CD4-positive, alpha-beta T cell (primary cell): ENCODE data around the gene EGFR. TPM values are rescaled to one million over a fixed set of nuclear protein-coding genes. Genes with fewer than 3 reads are reported as not detected.

ENCODE experiments used
- ATAC-seq: fragments of 200-7000 bp; cut with Tn5 transposase; one replicate; pipeline ENCODE4 v1.10.0; 2022; ENCODE audit warnings: mild to moderate bottlenecking; ENCODE audit not compliant: poor library complexity
- CTCF ChIA-PET: fragments of 350-600 bp; sonication (Branson Sonifier 250); formaldehyde crosslinking; loops from one replicate; lab custom pipeline; 2021; ENCODE audit warnings: antibody characterized with exemption, inconsistent platforms; lab: Charles Lee
- POLR2A ChIA-PET: fragments of 350-600 bp; sonication (Branson Sonifier 250); formaldehyde crosslinking; loops from one replicate; lab custom pipeline; 2021; ENCODE audit warnings: antibody characterized with exemption, inconsistent platforms; lab: Charles Lee
- DNase-seq, 14 experiments: peaks; one replicate each; pipeline ENCODE4 v3.0.0-alpha.2; 2013 to 2020; ENCODE audit warnings: mixed read lengths in 2 of 14
- H3K27ac ChIP-seq, 2 donors: one replicate each; pipeline versions ENCODE4 v1.5.1 to v1.7.0; 2013; ENCODE audit warnings: low read length in 2 of 2, low read depth in 1 of 2, mild to moderate bottlenecking in 1 of 2
- H3K27me3 ChIP-seq, 2 experiments: 1 replicate in 1 of 2; 2 replicates in 1 of 2; pipeline versions ENCODE4 v1.6.1 to v1.7.0; 2013; ENCODE audit warnings: low read length in 2 of 2, control low read depth in 1 of 2, mild to moderate bottlenecking in 1 of 2, moderate library complexity in 1 of 2; ENCODE audit not compliant: insufficient read depth in 2 of 2, control insufficient read depth in 1 of 2
- H3K36me3 ChIP-seq: one replicate; pipeline ENCODE4 v1.6.1; 2013; ENCODE audit warnings: low read length, control low read depth; ENCODE audit not compliant: insufficient read depth
- H3K4me1 ChIP-seq: one replicate; pipeline ENCODE4 v1.6.1; 2013; ENCODE audit warnings: low read length, control low read depth; ENCODE audit not compliant: insufficient read depth
- H3K4me3 ChIP-seq: one replicate; pipeline ENCODE4 v1.5.1; 2013; ENCODE audit warnings: mild to moderate bottlenecking, low read length, moderate library complexity
- H3K9me3 ChIP-seq, 2 experiments: 1 replicate in 1 of 2; 2 replicates in 1 of 2; pipeline versions ENCODE4 v1.6.1 to v1.7.0; 2013; ENCODE audit warnings: low read length in 2 of 2, mild to moderate bottlenecking in 2 of 2, control low read depth in 1 of 2, moderate library complexity in 1 of 2; ENCODE audit not compliant: control insufficient read depth in 1 of 2, insufficient read depth in 1 of 2
- H3K27ac Mint-ChIP-seq: one replicate; pipeline ENCODE4 v1.8.0; 2020; ENCODE audit warnings: mixed read lengths
- H3K27me3 Mint-ChIP-seq: one replicate; pipeline ENCODE4 v1.8.0; 2021; ENCODE audit warnings: mixed read lengths
- H3K36me3 Mint-ChIP-seq: one replicate; pipeline ENCODE4 v1.8.0; 2021; ENCODE audit warnings: low read depth, mixed read lengths
- H3K4me1 Mint-ChIP-seq: one replicate; pipeline ENCODE4 v1.8.0; 2021; ENCODE audit warnings: low read depth, mixed read lengths
- H3K4me3 Mint-ChIP-seq: one replicate; pipeline ENCODE4 v1.8.0; 2020; ENCODE audit warnings: mild to moderate bottlenecking, mixed read lengths
- H3K9me3 Mint-ChIP-seq: one replicate; pipeline ENCODE4 v1.8.0; 2020; ENCODE audit warnings: mixed read lengths
- intact Hi-C, 2 experiments: fragments of 100-400 bp; cut with DNase I in 1 of 2; cut with micrococcal nuclease in 1 of 2; formaldehyde crosslinking; loops; one replicate each; pipeline versions ENCODE4 v1.15.1 to v1.9.0; 2023 to 2025; cut with DNase I, micrococcal nuclease
- total RNA-seq, 174 experiments: library from RNA in 2 of 174; stranded (reverse) in 2 of 174; gene quantifications; one replicate each; pipeline ENCODE4 v1.2.3 and lab custom pipeline; 2021 to 2026
- TF ChIP-seq, protein P1 (sequence below): fragments of 200-600 bp; IDR thresholded peaks from one replicate; pipeline ENCODE4 v1.8.0; 2022; ENCODE audit warnings: antibody characterized with exemption, mild to moderate bottlenecking

Gene EGFR
- total RNA-seq, 2 experiments from 2014 or later, result not detected

- Mint-ChIP-seq H3K27me3 (no peaks in the 10 kb centered on the region), H3K36me3 (no peaks in the 10 kb centered on the region), H3K4me1 (peaks cover 10% of the 10 kb centered on the region), H3K4me3 (no peak overlapping the region), H3K9me3 (no peaks in the 10 kb centered on the region), H3K27ac (no peak overlapping the region)
- no peaks in the 10 kb centered on the region for H3K27me3 ChIP-seq
- DNase-seq (no peak), ATAC-seq (no peak)
- TF ChIP-seq, protein P1, sequence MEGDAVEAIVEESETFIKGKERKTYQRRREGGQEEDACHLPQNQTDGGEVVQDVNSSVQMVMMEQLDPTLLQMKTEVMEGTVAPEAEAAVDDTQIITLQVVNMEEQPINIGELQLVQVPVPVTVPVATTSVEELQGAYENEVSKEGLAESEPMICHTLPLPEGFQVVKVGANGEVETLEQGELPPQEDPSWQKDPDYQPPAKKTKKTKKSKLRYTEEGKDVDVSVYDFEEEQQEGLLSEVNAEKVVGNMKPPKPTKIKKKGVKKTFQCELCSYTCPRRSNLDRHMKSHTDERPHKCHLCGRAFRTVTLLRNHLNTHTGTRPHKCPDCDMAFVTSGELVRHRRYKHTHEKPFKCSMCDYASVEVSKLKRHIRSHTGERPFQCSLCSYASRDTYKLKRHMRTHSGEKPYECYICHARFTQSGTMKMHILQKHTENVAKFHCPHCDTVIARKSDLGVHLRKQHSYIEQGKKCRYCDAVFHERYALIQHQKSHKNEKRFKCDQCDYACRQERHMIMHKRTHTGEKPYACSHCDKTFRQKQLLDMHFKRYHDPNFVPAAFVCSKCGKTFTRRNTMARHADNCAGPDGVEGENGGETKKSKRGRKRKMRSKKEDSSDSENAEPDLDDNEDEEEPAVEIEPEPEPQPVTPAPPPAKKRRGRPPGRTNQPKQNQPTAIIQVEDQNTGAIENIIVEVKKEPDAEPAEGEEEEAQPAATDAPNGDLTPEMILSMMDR, result no peak
- CTCF ChIA-PET, result no interaction called here
- POLR2A ChIA-PET, result no interaction called here
- no peak overlapping the region for H3K27ac ChIP-seq
- no peaks in the 10 kb centered on the region for H3K36me3 ChIP-seq
- intact Hi-C loops, result no loop called here
- peaks cover 3% of the 10 kb centered on the region for H3K4me1 ChIP-seq
- no peak overlapping the region for H3K4me3 ChIP-seq
- no peaks in the 10 kb centered on the region for H3K9me3 ChIP-seq
Observed at GRCh38 chr7:55088107-55088506, 69.3 kb downstream of the EGFR start.

DNA sequence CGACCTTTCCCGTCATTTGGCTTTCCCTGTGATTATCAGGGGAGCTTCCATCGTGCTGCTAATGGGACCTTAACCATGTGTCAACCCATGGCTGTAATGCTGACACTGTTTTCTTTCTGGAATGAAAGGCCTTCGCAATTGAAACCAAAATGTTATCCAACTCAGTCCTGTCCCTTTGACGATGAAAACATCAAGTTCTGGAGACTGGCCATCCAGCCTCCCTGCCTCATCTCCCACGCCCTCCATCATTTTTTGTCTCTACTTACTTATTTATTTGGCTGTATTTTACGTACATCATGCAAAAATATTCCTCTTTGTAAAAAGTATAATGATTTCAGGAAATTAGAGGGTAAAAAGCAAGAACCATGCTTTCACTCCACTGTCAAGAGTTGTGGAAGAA lies 69.8 kb downstream of the EGFR start:
- peaks cover 10% of the 10 kb centered on the region for H3K4me1 Mint-ChIP-seq
- no peaks in the 10 kb centered on the region for H3K36me3 ChIP-seq
- no peak overlapping the region for H3K4me3 ChIP-seq
- DNase-seq (no peak), ATAC-seq (no peak)
- TF ChIP-seq, protein P1, result no peak
- H3K27ac ChIP-seq, result no peak overlapping the region
- no peaks in the 10 kb centered on the region for H3K27me3 Mint-ChIP-seq
- H3K9me3 Mint-ChIP-seq, result no peaks in the 10 kb centered on the region
- H3K9me3 ChIP-seq, result no peaks in the 10 kb centered on the region
- CTCF ChIA-PET, result no interaction called here
- no peak overlapping the region for H3K27ac Mint-ChIP-seq
- H3K4me1 ChIP-seq, result peaks cover 3% of the 10 kb centered on the region
- POLR2A ChIA-PET, result no interaction called here
- intact Hi-C loops, result no loop called here
- H3K27me3 ChIP-seq, result no peaks in the 10 kb centered on the region
- H3K4me3 Mint-ChIP-seq, result no peak overlapping the region
- H3K36me3 Mint-ChIP-seq, result no peaks in the 10 kb centered on the region

DNA sequence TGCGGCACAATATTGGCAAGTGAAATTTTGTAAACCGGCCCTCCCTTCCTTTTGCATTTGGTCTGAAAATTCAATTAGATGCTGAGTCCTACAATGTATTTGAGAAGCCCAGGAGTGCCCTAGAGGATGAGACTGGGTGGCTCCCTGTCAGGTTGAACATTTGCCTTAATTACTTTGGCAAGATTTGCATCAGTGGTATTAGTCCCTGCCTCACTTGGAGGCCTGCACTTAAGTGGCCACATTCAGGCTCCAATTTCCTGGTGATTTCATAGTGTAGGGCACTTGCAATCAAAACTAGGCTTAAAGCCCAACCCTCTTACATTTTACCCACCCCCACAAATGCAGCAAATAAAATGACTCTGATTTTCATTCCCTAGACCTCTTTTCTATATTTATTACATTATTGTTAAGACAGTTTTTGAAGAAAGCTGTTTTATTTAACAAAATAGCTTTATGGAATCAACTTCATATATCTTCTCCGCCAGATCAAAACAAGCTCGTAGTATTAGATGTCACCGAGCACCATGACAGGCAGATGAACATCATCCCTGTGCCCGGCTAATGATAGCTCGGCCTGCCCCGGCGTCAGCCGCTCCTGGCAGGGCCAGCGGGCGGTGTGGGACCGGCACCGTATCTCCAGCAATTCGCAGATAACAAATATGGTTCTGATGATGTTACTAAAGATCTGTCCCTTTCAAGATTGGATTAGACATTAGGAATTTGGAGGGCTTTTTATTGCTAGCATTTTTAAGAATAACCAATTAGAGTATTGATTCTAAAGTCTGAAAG lies 73.6 kb downstream of the EGFR start:
- ATAC-seq, result no peak
- intact Hi-C loops, result no loop called here
- H3K4me1 Mint-ChIP-seq, result peaks cover 2% of the 10 kb centered on the region
- no peaks in the 10 kb centered on the region for H3K4me1 ChIP-seq
- no peak overlapping the region for H3K27ac Mint-ChIP-seq
- H3K27me3 Mint-ChIP-seq, result peaks cover 10% of the 10 kb centered on the region
- H3K36me3 ChIP-seq, result no peaks in the 10 kb centered on the region
- CTCF ChIA-PET, result no interaction called here
- no peak overlapping the region for H3K27ac ChIP-seq
- H3K9me3 Mint-ChIP-seq, result no peaks in the 10 kb centered on the region
- no peak overlapping the region for H3K4me3 ChIP-seq
- no peak for DNase-seq
- H3K4me3 Mint-ChIP-seq, result no peak overlapping the region
- peaks cover 3 to 4% of the 10 kb centered on the region in 2 experiments for H3K27me3 ChIP-seq
- POLR2A ChIA-PET, result no interaction called here
- no peaks in the 10 kb centered on the region for H3K9me3 ChIP-seq
- no peaks in the 10 kb centered on the region for H3K36me3 Mint-ChIP-seq
- TF ChIP-seq, protein P1, result no peak
